ENCODE measurements around the gene FAM90A26. TPM values are rescaled to one million over a fixed set of nuclear protein-coding genes. Genes with fewer than 3 reads are reported as not detected.
A peak's percentile ranks its signal among the peaks of the same experiment; 100 is the strongest.
"Not testable (repeated sequence)": the region's sequence is repeated elsewhere in the genome, so short reads cannot be mapped to it uniquely, and the experiment has no call there.

Gene FAM90A26
- total RNA-seq, 1 donor from 2014 or later, result not detected

GRCh38 chr4:9155101-9155886, 14.9 kb upstream of the FAM90A26 start:
- not testable (repeated sequence) for DNase-seq (ENCODE audit: low spot score)

GRCh38 chr4:9158392-9158791, 11.8 kb upstream of the FAM90A26 start:
- DNase-seq (ENCODE audit: low spot score), result peak; percentile 20

- DNase-seq (ENCODE audit: low spot score), result not testable (repeated sequence)
These were observed 10.2 kb upstream of the FAM90A26 start for GRCh38 chr4:9160046-9160445.

- DNase-seq (ENCODE audit: low spot score), result not testable (repeated sequence)
These were observed 4.2 kb upstream of the FAM90A26 start for GRCh38 chr4:9165990-9166389.

GRCh38 chr4:9210357-9210756, 40.1 kb downstream of the FAM90A26 start, which contains the start of gene USP17L10:
USP17L10 (plus strand) TSS chr4:9210657; CDS start chr4:9210657, 0 bp downstream.
- not testable (repeated sequence) for DNase-seq (ENCODE audit: low spot score)

GRCh38 chr4:9214701-9215100, 44.5 kb downstream of the FAM90A26 start:
- not testable (repeated sequence) for DNase-seq (ENCODE audit: low spot score)

GRCh38 chr4:9215105-9215504, 44.9 kb downstream of the FAM90A26 start, which contains the start of gene USP17L11:
USP17L11 (plus strand) TSS chr4:9215405; CDS start chr4:9215405, 0 bp downstream.
- DNase-seq (ENCODE audit: low spot score), result not testable (repeated sequence)

- DNase-seq (ENCODE audit: low spot score), result not testable (repeated sequence)
These were observed 49.6 kb downstream of the FAM90A26 start, which contains the start of gene USP17L12 for GRCh38 chr4:9219852-9220251. USP17L12 (plus strand) TSS chr4:9220152; CDS start chr4:9220152, 0 bp downstream.

- DNase-seq (ENCODE audit: low spot score), result not testable (repeated sequence)
These were observed 54.4 kb downstream of the FAM90A26 start, which contains the start of gene USP17L13 for GRCh38 chr4:9224596-9224995. USP17L13 (plus strand) TSS chr4:9224896; CDS start chr4:9224896, 0 bp downstream.

Other genes with a start within 250 kb of the FAM90A26 start
- not detected for gene USP17L10, start 40.2 kb downstream of the FAM90A26 start, total RNA-seq (ENCODE audit: insufficient read depth, low replicate concordance)
- gene USP17L11, start 45.0 kb downstream of the FAM90A26 start, total RNA-seq (ENCODE audit: insufficient read depth, low replicate concordance), result not detected
- gene USP17L12, start 49.7 kb downstream of the FAM90A26 start, total RNA-seq (ENCODE audit: insufficient read depth, low replicate concordance), result not detected
- not detected for gene USP17L13, start 54.5 kb downstream of the FAM90A26 start, total RNA-seq (ENCODE audit: insufficient read depth, low replicate concordance)
- 0.72 TPM for gene USP17L15, start 64.0 kb downstream of the FAM90A26 start, total RNA-seq (ENCODE audit: insufficient read depth, low replicate concordance)
- not detected for gene USP17L17, start 73.5 kb downstream of the FAM90A26 start, total RNA-seq (ENCODE audit: insufficient read depth, low replicate concordance)
- gene USP17L18, start 78.2 kb downstream of the FAM90A26 start, total RNA-seq (ENCODE audit: insufficient read depth, low replicate concordance), result not detected
- not detected for gene USP17L19, start 83.0 kb downstream of the FAM90A26 start, total RNA-seq (ENCODE audit: insufficient read depth, low replicate concordance)
- not detected for gene USP17L20, start 87.7 kb downstream of the FAM90A26 start, total RNA-seq (ENCODE audit: insufficient read depth, low replicate concordance)
- gene USP17L21, start 92.5 kb downstream of the FAM90A26 start, total RNA-seq (ENCODE audit: insufficient read depth, low replicate concordance), result not detected
- 0.72 TPM for gene USP17L22, start 97.2 kb downstream of the FAM90A26 start, total RNA-seq (ENCODE audit: insufficient read depth, low replicate concordance)
- gene USP17L24, start 154.8 kb downstream of the FAM90A26 start, total RNA-seq (ENCODE audit: insufficient read depth, low replicate concordance), result not detected
- not detected for gene USP17L25, start 159.5 kb downstream of the FAM90A26 start, total RNA-seq (ENCODE audit: insufficient read depth, low replicate concordance)
- not detected for gene USP17L26, start 164.2 kb downstream of the FAM90A26 start, total RNA-seq (ENCODE audit: insufficient read depth, low replicate concordance)
- gene USP17L5, start 169.0 kb downstream of the FAM90A26 start, total RNA-seq (ENCODE audit: insufficient read depth, low replicate concordance), result not detected
- gene USP17L27, start 173.7 kb downstream of the FAM90A26 start, total RNA-seq (ENCODE audit: insufficient read depth, low replicate concordance), result not detected
- gene USP17L28, start 178.5 kb downstream of the FAM90A26 start, total RNA-seq (ENCODE audit: insufficient read depth, low replicate concordance), result not detected
- not detected for gene USP17L29, start 183.2 kb downstream of the FAM90A26 start, total RNA-seq (ENCODE audit: insufficient read depth, low replicate concordance)
- not detected for gene USP17L30, start 192.7 kb downstream of the FAM90A26 start, total RNA-seq (ENCODE audit: insufficient read depth, low replicate concordance)

Measured in umbilical cord (tissue), 2 donors.